ENCODE data around the gene PCDHA11.

DNA sequence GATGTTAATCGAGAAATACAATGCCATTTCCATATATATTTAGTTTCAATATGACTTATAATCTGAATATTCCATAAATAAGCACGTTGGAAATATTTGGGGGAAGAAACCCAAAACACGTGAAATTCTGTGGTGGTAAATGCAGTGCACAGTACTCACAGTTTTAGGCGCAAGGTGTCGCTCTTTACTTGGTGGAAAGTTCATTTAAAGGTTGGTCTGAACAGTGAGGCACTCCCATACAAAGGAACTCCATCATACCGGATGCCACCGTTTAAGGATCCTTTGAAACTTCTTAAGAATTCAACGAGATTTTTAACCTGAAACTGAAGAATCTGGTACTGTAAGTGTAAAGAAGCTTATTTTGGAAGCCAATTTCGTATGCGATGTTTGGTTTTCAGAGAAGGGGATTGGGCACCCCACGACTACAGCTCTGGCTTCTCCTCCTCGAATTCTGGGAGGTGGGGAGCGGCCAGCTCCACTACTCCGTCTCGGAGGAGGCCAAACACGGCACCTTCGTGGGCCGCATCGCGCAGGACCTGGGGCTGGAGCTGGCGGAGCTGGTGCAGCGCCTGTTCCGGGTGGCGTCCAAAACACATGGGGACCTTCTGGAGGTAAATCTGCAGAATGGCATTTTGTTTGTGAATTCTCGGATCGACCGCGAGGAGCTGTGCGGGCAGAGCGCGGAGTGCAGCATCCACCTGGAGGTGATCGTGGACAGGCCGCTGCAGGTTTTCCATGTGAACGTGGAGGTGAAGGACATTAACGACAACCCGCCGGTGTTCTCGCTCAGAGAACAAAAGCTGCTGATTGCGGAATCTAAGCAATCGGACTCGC is at the start of gene PCDHA11:
- TF ChIP-seq, protein P1, sequence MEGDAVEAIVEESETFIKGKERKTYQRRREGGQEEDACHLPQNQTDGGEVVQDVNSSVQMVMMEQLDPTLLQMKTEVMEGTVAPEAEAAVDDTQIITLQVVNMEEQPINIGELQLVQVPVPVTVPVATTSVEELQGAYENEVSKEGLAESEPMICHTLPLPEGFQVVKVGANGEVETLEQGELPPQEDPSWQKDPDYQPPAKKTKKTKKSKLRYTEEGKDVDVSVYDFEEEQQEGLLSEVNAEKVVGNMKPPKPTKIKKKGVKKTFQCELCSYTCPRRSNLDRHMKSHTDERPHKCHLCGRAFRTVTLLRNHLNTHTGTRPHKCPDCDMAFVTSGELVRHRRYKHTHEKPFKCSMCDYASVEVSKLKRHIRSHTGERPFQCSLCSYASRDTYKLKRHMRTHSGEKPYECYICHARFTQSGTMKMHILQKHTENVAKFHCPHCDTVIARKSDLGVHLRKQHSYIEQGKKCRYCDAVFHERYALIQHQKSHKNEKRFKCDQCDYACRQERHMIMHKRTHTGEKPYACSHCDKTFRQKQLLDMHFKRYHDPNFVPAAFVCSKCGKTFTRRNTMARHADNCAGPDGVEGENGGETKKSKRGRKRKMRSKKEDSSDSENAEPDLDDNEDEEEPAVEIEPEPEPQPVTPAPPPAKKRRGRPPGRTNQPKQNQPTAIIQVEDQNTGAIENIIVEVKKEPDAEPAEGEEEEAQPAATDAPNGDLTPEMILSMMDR (IDR thresholded peaks at IDR 0.05), result peak in 3 of 6 experiments; percentile 6 to 22 (median 9)
- TF ChIP-seq POLR2A (IDR thresholded peaks at IDR 0.05), result no peak

All from adrenal gland (tissue), 5 donors.